GM19193 (cell line): ENCODE results near the gene NANP.

ENCODE experiments used
- POLR2A ChIP-seq: IDR thresholded peaks from 4 replicates; pipeline ENCODE4 v1.6.1; 2011; ENCODE audit not compliant: insufficient read depth, insufficient read length; ENCODE audit errors: extremely low read depth

The NANP gene

GRCh38 chr20:25623736-25624499, at the start of gene NANP:
Gene NANP, minus strand, starts transcription at chr20:25624014. Its CDS starts 66 bp downstream, at chr20:25623948.
- TF ChIP-seq POLR2A, result peak; percentile 96

GRCh38 chr20:25672659-25673235, 48.9 kb upstream of the NANP start:
- TF ChIP-seq POLR2A, result no peak

- TF ChIP-seq POLR2A, result no peak
Measured at GRCh38 chr20:25669826-25670422, 46.1 kb upstream of the NANP start.

- TF ChIP-seq POLR2A, result no peak
Measured at GRCh38 chr20:25668446-25668845, 44.6 kb upstream of the NANP start.

GRCh38 chr20:25659999-25660398, 36.2 kb upstream of the NANP start:
- no peak for TF ChIP-seq POLR2A

- no peak for TF ChIP-seq POLR2A
Measured at GRCh38 chr20:25654487-25654886, 30.7 kb upstream of the NANP start.

- no peak for TF ChIP-seq POLR2A
Measured at GRCh38 chr20:25644814-25645213, 21.0 kb upstream of the NANP start.

GRCh38 chr20:25643716-25644115, 19.9 kb upstream of the NANP start:
- no peak for TF ChIP-seq POLR2A

GRCh38 chr20:25637247-25637646, 13.4 kb upstream of the NANP start:
- TF ChIP-seq POLR2A, result no peak

GRCh38 chr20:25632940-25633790, 9.4 kb upstream of the NANP start:
- no peak for TF ChIP-seq POLR2A

GRCh38 chr20:25629816-25630499, 6.1 kb upstream of the NANP start:
- no peak for TF ChIP-seq POLR2A

- TF ChIP-seq POLR2A, result no peak
Measured at GRCh38 chr20:25626779-25627178, 3.0 kb upstream of the NANP start.

GRCh38 chr20:25624500-25624939, 706 bp upstream of the NANP start:
- TF ChIP-seq POLR2A, result no peak

- TF ChIP-seq POLR2A, result no peak
Measured at GRCh38 chr20:25623225-25623735, 534 bp downstream of the NANP start.
